Osteocyte (in vitro differentiated cells): ENCODE results near the gene MSMB. TPM values are rescaled to one million over a fixed set of nuclear protein-coding genes. Genes with fewer than 3 reads are reported as not detected.
"Not testable (repeated sequence)": the region's sequence is repeated elsewhere in the genome, so short reads cannot be mapped to it uniquely, and the experiment has no call there.

Source experiments
- DNase-seq: peaks from one replicate; pipeline ENCODE4 v3.0.0; 2021; ENCODE audit warnings: mixed read lengths; ENCODE audit not compliant: unreplicated experiment; ENCODE audit errors: extremely low spot score
- H3K27ac Mint-ChIP-seq: one replicate; pipeline ENCODE4 v1.8.0; 2021; ENCODE audit warnings: mild to moderate bottlenecking, mixed read lengths; ENCODE audit not compliant: unreplicated experiment
- H3K27me3 Mint-ChIP-seq: one replicate; pipeline ENCODE4 v1.8.0; 2021; ENCODE audit warnings: mixed read lengths; ENCODE audit not compliant: unreplicated experiment
- H3K36me3 Mint-ChIP-seq: one replicate; pipeline ENCODE4 v1.8.0; 2021; ENCODE audit warnings: mixed read lengths; ENCODE audit not compliant: unreplicated experiment
- H3K4me1 Mint-ChIP-seq: one replicate; pipeline ENCODE4 v1.8.0; 2021; ENCODE audit warnings: mixed read lengths; ENCODE audit not compliant: unreplicated experiment
- H3K4me3 Mint-ChIP-seq: one replicate; pipeline ENCODE4 v1.8.0; 2021; ENCODE audit warnings: mild to moderate bottlenecking, moderate library complexity, mixed read lengths; ENCODE audit not compliant: unreplicated experiment
- H3K9me3 Mint-ChIP-seq: one replicate; pipeline ENCODE4 v1.8.0; 2021; ENCODE audit warnings: mixed read lengths; ENCODE audit not compliant: unreplicated experiment
- CTCF ChIP-seq: fragments of 200-600 bp; sonication (generic); IDR thresholded peaks from 2 replicates; pipeline ENCODE4 v1.5.0; 2021; ENCODE audit warnings: antibody characterized with exemption, mild to moderate bottlenecking, moderate library complexity
- total RNA-seq: library from RNA; stranded (reverse); gene quantifications from 2 replicates; pipeline ENCODE4 v1.2.1, GENCODE V29; 2021

Gene MSMB
- total RNA-seq, 1 donor from 2014 or later: not detected

GRCh38 chr10:45997994-45998763 lies 47.9 kb downstream of the MSMB start:
- no peak for DNase-seq
- H3K4me3 Mint-ChIP-seq: no peak overlapping the region
- peaks cover 5% of the 10 kb centered on the region for H3K4me1 Mint-ChIP-seq
- no peak overlapping the region for H3K27ac Mint-ChIP-seq
- no peaks in the 10 kb centered on the region for H3K27me3 Mint-ChIP-seq
- H3K36me3 Mint-ChIP-seq: peaks cover 39% of the 10 kb centered on the region
- no peaks in the 10 kb centered on the region for H3K9me3 Mint-ChIP-seq
- no peak for TF ChIP-seq CTCF

GRCh38 chr10:45997557-45997956 lies 48.5 kb downstream of the MSMB start:
- Mint-ChIP-seq H3K27me3 (no peaks in the 10 kb centered on the region), H3K9me3 (no peaks in the 10 kb centered on the region), H3K4me3 (no peak overlapping the region), H3K27ac (no peak overlapping the region), H3K4me1 (peaks cover 5% of the 10 kb centered on the region), H3K36me3 (peaks cover 39% of the 10 kb centered on the region)
- TF ChIP-seq CTCF: no peak
- DNase-seq: no peak

- H3K36me3 Mint-ChIP-seq: peaks cover 22% of the 10 kb centered on the region
- DNase-seq, H3K27ac Mint-ChIP-seq, H3K9me3 Mint-ChIP-seq, H3K4me3 Mint-ChIP-seq, H3K27me3 Mint-ChIP-seq, H3K4me1 Mint-ChIP-seq: not testable (repeated sequence)
Measured at GRCh38 chr10:45985590-45985989, 60.5 kb downstream of the MSMB start.

- DNase-seq, H3K27me3 Mint-ChIP-seq, H3K4me3 Mint-ChIP-seq, H3K4me1 Mint-ChIP-seq, H3K27ac Mint-ChIP-seq, H3K9me3 Mint-ChIP-seq: not testable (repeated sequence)
- H3K36me3 Mint-ChIP-seq: peaks cover 21% of the 10 kb centered on the region
Measured at GRCh38 chr10:45984473-45984872, 61.6 kb downstream of the MSMB start.

GRCh38 chr10:45983538-45984186 lies 62.4 kb downstream of the MSMB start:
- TF ChIP-seq CTCF: peak; percentile 56
- not testable (repeated sequence) for DNase-seq, H3K27me3 Mint-ChIP-seq, H3K4me1 Mint-ChIP-seq, H3K4me3 Mint-ChIP-seq, H3K9me3 Mint-ChIP-seq
- H3K27ac Mint-ChIP-seq: peak overlapping the region; percentile 23
- H3K36me3 Mint-ChIP-seq: peaks cover 17% of the 10 kb centered on the region

Other genes with a start within 250 kb of the MSMB start
- gene AGAP4, start 198.8 kb downstream of the MSMB start, total RNA-seq: 13.1 and 16.7 TPM in 2 replicates
- gene TIMM23, start 73.8 kb downstream of the MSMB start, total RNA-seq: 61.1 and 64.0 TPM in 2 replicates
- 106 and 109 TPM in 2 replicates for gene NCOA4, start 15.6 kb downstream of the MSMB start, total RNA-seq
- not detected in 2 replicates for gene ANTXRL, start 240.7 kb upstream of the MSMB start, total RNA-seq